ENCODE measurements around the gene CLSTN2.

GRCh38 chr3:140216249-140216648, 281.3 kb downstream of the CLSTN2 start:
- TF ChIP-seq EZH2 (IDR thresholded peaks at IDR 0.05; ENCODE audit: low read depth) (no peak), CTCF (conservative IDR thresholded peaks at IDR 0.05) (peak; percentile 60)

All from PC-9 (cell line).